GM23338 (cell line): ENCODE data around the gene ASPSCR1.

ENCODE experiments used
- CREB1 ChIP-seq: fragments of 250-450 bp; sonication (Bioruptor Pico); IDR thresholded peaks from 2 replicates; pipeline ENCODE4 v1.5.0; 2020; ENCODE audit warnings: low read depth, mild to moderate bottlenecking, moderate library complexity
- CTCF ChIP-seq, 2 experiments: fragments of 200-600 bp in 1 of 2; sonication (generic) in 1 of 2; conservative IDR thresholded peaks; 2 replicates each; pipeline versions ENCODE4 v1.5.1 to v1.6.1; 2016 to 2017; ENCODE audit warnings: antibody characterized with exemption in 2 of 2, low read depth in 2 of 2, mild to moderate bottlenecking in 2 of 2, moderate library complexity in 1 of 2
- EZH2 ChIP-seq: fragments of 200-600 bp; sonication (generic); IDR thresholded peaks from one replicate; pipeline ENCODE4 v1.8.0; 2017; ENCODE audit warnings: antibody characterized with exemption, mild to moderate bottlenecking, low read depth; ENCODE audit not compliant: unreplicated experiment
- EZH2phosphoT487 ChIP-seq: fragments of 200-600 bp; sonication (generic); IDR thresholded peaks from one replicate; pipeline ENCODE4 v1.8.1; 2018; ENCODE audit warnings: antibody characterized with exemption; ENCODE audit not compliant: unreplicated experiment
- JUNB ChIP-seq: IDR thresholded peaks from one replicate; pipeline ENCODE4 v1.6.1; 2016; ENCODE audit warnings: antibody characterized with exemption; ENCODE audit not compliant: unreplicated experiment
- NANOG ChIP-seq: IDR thresholded peaks from 2 replicates; pipeline ENCODE4 v1.6.1; 2016; ENCODE audit warnings: antibody characterized with exemption, borderline replicate concordance
- POLR2AphosphoS5 ChIP-seq: IDR thresholded peaks from 2 replicates; pipeline ENCODE4 v1.6.1; 2016; ENCODE audit warnings: antibody characterized with exemption, low read depth
- ZNF114 ChIP-seq: fragments of 250-450 bp; sonication (Bioruptor Pico); IDR thresholded peaks from 2 replicates; pipeline ENCODE4 v1.5.0; 2020; ENCODE audit warnings: mild to moderate bottlenecking, moderate library complexity
- ZNF331 ChIP-seq: fragments of 250-450 bp; sonication (Bioruptor Pico); IDR thresholded peaks from 2 replicates; pipeline ENCODE4 v1.5.0; 2020; ENCODE audit warnings: low read depth, mild to moderate bottlenecking, moderate library complexity
- TF ChIP-seq, protein P1 (sequence below): IDR thresholded peaks from one replicate; pipeline ENCODE4 v1.6.1; 2018; ENCODE audit warnings: antibody characterized with exemption; ENCODE audit not compliant: unreplicated experiment
- TF ChIP-seq, protein P2 (sequence below): IDR thresholded peaks from 2 replicates; pipeline ENCODE4 v1.6.1; 2016; ENCODE audit warnings: antibody characterized with exemption
- TF ChIP-seq, protein P3 (sequence below): fragments of 250-450 bp; sonication (Bioruptor Pico); IDR thresholded peaks from 2 replicates; pipeline ENCODE4 v1.5.0; 2020; ENCODE audit warnings: mild to moderate bottlenecking, moderate library complexity

DNA sequence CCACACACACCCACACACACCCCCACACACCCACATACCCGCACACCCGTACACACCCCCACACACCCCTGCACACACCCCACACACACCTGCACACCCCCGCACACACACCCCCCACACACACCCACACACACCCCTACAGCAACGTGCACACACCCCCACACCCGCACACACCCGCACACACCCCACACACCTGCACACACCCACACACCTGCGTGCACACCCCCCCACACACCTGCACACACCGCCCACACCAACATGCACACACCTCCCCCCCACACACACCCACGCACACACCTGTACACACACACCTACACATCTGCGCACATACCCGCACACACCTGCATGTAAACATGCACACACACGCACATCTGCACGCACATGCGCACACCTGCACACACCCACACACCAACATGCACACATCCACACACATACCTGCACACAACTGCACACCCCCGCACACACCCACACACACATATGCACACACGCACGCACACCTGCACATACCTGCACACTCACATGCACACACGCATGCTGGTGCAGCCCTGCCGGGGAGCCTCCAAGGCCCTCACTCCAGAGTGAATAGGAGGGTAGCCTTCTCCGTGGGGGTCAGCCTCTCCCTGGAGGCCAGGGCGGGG is 7.5 kb downstream of the ASPSCR1 start:
- TF ChIP-seq CTCF (conservative IDR thresholded peaks at IDR 0.05; ENCODE audit: low read depth in 2 of 2) (no peak), CREB1 (no peak), POLR2AphosphoS5 (no peak), EZH2phosphoT487 (no peak), EZH2 (no peak), JUNB (no peak), NANOG (no peak), ZNF331 (CRISPR knock-in tag) (no peak), ZNF114 (CRISPR knock-in tag) (no peak)
- TF ChIP-seq, protein P1, sequence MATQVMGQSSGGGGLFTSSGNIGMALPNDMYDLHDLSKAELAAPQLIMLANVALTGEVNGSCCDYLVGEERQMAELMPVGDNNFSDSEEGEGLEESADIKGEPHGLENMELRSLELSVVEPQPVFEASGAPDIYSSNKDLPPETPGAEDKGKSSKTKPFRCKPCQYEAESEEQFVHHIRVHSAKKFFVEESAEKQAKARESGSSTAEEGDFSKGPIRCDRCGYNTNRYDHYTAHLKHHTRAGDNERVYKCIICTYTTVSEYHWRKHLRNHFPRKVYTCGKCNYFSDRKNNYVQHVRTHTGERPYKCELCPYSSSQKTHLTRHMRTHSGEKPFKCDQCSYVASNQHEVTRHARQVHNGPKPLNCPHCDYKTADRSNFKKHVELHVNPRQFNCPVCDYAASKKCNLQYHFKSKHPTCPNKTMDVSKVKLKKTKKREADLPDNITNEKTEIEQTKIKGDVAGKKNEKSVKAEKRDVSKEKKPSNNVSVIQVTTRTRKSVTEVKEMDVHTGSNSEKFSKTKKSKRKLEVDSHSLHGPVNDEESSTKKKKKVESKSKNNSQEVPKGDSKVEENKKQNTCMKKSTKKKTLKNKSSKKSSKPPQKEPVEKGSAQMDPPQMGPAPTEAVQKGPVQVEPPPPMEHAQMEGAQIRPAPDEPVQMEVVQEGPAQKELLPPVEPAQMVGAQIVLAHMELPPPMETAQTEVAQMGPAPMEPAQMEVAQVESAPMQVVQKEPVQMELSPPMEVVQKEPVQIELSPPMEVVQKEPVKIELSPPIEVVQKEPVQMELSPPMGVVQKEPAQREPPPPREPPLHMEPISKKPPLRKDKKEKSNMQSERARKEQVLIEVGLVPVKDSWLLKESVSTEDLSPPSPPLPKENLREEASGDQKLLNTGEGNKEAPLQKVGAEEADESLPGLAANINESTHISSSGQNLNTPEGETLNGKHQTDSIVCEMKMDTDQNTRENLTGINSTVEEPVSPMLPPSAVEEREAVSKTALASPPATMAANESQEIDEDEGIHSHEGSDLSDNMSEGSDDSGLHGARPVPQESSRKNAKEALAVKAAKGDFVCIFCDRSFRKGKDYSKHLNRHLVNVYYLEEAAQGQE, result no peak
- TF ChIP-seq, protein P2, sequence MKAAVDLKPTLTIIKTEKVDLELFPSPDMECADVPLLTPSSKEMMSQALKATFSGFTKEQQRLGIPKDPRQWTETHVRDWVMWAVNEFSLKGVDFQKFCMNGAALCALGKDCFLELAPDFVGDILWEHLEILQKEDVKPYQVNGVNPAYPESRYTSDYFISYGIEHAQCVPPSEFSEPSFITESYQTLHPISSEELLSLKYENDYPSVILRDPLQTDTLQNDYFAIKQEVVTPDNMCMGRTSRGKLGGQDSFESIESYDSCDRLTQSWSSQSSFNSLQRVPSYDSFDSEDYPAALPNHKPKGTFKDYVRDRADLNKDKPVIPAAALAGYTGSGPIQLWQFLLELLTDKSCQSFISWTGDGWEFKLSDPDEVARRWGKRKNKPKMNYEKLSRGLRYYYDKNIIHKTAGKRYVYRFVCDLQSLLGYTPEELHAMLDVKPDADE, result no peak
- TF ChIP-seq, protein P3, sequence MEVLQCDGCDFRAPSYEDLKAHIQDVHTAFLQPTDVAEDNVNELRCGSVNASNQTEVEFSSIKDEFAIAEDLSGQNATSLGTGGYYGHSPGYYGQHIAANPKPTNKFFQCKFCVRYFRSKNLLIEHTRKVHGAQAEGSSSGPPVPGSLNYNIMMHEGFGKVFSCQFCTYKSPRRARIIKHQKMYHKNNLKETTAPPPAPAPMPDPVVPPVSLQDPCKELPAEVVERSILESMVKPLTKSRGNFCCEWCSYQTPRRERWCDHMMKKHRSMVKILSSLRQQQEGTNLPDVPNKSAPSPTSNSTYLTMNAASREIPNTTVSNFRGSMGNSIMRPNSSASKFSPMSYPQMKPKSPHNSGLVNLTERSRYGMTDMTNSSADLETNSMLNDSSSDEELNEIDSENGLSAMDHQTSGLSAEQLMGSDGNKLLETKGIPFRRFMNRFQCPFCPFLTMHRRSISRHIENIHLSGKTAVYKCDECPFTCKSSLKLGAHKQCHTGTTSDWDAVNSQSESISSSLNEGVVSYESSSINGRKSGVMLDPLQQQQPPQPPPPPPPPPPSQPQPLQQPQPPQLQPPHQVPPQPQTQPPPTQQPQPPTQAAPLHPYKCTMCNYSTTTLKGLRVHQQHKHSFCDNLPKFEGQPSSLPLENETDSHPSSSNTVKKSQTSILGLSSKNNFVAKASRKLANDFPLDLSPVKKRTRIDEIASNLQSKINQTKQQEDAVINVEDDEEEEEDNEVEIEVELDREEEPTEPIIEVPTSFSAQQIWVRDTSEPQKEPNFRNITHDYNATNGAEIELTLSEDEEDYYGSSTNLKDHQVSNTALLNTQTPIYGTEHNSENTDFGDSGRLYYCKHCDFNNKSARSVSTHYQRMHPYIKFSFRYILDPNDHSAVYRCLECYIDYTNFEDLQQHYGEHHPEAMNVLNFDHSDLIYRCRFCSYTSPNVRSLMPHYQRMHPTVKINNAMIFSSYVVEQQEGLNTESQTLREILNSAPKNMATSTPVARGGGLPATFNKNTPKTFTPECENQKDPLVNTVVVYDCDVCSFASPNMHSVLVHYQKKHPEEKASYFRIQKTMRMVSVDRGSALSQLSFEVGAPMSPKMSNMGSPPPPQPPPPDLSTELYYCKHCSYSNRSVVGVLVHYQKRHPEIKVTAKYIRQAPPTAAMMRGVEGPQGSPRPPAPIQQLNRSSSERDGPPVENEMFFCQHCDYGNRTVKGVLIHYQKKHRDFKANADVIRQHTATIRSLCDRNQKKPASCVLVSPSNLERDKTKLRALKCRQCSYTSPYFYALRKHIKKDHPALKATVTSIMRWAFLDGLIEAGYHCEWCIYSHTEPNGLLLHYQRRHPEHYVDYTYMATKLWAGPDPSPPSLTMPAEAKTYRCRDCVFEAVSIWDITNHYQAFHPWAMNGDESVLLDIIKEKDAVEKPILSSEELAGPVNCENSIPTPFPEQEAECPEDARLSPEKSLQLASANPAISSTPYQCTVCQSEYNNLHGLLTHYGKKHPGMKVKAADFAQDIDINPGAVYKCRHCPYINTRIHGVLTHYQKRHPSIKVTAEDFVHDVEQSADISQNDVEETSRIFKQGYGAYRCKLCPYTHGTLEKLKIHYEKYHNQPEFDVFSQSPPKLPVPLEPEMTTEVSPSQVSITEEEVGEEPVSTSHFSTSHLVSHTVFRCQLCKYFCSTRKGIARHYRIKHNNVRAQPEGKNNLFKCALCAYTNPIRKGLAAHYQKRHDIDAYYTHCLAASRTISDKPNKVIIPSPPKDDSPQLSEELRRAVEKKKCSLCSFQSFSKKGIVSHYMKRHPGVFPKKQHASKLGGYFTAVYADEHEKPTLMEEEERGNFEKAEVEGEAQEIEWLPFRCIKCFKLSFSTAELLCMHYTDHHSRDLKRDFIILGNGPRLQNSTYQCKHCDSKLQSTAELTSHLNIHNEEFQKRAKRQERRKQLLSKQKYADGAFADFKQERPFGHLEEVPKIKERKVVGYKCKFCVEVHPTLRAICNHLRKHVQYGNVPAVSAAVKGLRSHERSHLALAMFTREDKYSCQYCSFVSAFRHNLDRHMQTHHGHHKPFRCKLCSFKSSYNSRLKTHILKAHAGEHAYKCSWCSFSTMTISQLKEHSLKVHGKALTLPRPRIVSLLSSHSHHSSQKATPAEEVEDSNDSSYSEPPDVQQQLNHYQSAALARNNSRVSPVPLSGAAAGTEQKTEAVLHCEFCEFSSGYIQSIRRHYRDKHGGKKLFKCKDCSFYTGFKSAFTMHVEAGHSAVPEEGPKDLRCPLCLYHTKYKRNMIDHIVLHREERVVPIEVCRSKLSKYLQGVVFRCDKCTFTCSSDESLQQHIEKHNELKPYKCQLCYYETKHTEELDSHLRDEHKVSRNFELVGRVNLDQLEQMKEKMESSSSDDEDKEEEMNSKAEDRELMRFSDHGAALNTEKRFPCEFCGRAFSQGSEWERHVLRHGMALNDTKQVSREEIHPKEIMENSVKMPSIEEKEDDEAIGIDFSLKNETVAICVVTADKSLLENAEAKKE, result no peak
